IMR-90 (cell line): ENCODE data around the gene LCA5.
"Not testable (repeated sequence)": the region's sequence is repeated elsewhere in the genome, so short reads cannot be mapped to it uniquely, and the experiment has no call there.

Experiments
- CTCF ChIP-seq: conservative IDR thresholded peaks from 2 replicates; pipeline ENCODE4 v1.5.1; 2012; ENCODE audit warnings: mild to moderate bottlenecking, low read depth, low read length, improper control_type of control experiment
- POLR2A ChIP-seq: IDR thresholded peaks from 2 replicates; pipeline ENCODE4 v1.6.1; 2012; ENCODE audit warnings: mild to moderate bottlenecking, low read depth, low read length

GRCh38 chr6:79529567-79529966 is 7.7 kb downstream of the LCA5 start:
- not testable (repeated sequence) for TF ChIP-seq CTCF, POLR2A
